ENCODE results near the gene PPP3CA. TPM values are rescaled to one million over a fixed set of nuclear protein-coding genes. Genes with fewer than 3 reads are reported as not detected.
A peak's percentile ranks its signal among the peaks of the same experiment; 100 is the strongest.

Gene PPP3CA
- total and polyA plus RNA-seq, 3 donors from 2014 or later = 19.1 to 44.5 (median 39.1) TPM

DNA sequence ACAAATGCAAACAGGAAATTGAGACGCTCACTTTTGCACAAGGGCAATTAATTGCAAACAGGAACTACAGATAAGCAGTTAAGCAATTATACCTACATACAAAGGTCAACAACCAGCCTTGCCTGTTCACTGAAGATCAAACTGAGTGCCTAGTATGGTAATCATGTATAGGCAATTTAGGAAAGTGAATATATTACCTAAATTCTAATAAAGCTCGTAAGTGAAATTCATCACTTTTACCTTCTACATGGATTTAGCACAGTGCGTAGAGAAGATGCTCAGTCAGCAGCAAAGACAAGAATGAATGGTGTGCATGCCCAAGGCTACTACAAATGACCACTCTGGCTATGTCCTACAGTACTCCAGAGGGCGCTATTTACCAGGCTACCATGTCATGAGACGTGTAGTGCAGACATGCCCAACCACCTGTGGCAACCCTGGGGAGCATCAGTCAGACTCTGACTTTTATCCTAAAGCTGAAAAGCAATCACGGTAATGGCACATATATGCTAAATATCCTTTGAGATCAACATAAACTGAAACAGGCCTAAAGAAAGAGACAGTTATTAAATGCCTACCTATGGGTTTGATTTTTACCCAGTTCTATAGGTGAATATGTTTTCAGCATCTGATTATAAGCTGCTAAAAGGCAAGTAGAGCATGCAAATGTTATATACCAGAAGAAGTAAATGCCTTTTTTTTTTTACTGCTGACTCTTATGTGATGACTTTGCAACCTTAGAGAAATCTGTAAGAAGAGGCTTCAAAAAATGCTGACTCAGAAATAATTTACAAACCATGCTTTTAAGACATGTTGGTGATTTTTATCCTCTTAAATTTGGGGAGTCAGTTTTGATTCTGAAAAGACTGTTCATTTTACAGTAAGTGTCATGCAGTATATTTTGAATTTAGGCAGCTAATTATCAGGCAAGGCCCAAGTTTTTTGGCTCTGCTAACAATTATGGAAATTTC lies 178.0 kb downstream of the PPP3CA start:
- H3K9me3 ChIP-seq = no peaks in the 10 kb centered on the region
- no peak overlapping the region for H3K27ac ChIP-seq
- 72 to 77% methylated on average over 6 of the region's 6 CpGs for WGBS, 2 donors
- TF ChIP-seq, protein P1, sequence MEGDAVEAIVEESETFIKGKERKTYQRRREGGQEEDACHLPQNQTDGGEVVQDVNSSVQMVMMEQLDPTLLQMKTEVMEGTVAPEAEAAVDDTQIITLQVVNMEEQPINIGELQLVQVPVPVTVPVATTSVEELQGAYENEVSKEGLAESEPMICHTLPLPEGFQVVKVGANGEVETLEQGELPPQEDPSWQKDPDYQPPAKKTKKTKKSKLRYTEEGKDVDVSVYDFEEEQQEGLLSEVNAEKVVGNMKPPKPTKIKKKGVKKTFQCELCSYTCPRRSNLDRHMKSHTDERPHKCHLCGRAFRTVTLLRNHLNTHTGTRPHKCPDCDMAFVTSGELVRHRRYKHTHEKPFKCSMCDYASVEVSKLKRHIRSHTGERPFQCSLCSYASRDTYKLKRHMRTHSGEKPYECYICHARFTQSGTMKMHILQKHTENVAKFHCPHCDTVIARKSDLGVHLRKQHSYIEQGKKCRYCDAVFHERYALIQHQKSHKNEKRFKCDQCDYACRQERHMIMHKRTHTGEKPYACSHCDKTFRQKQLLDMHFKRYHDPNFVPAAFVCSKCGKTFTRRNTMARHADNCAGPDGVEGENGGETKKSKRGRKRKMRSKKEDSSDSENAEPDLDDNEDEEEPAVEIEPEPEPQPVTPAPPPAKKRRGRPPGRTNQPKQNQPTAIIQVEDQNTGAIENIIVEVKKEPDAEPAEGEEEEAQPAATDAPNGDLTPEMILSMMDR (IDR thresholded peaks at IDR 0.05) = peak; percentile 50 to 51 (median 50)
- TF ChIP-seq POLR2A (IDR thresholded peaks at IDR 0.05) = no peak
- no peaks in the 10 kb centered on the region for H3K36me3 ChIP-seq (ENCODE audit: low read depth, missing control alignments)
- H3K4me3 ChIP-seq = no peak overlapping the region
- DNase-seq = peak; percentile 68
- intact Hi-C loops (cut with DNase I; ENCODE audit: low total_unique reads) = no loop called here
- no peaks in the 10 kb centered on the region for H3K4me1 ChIP-seq
- H3K27me3 ChIP-seq = no peaks in the 10 kb centered on the region

DNA sequence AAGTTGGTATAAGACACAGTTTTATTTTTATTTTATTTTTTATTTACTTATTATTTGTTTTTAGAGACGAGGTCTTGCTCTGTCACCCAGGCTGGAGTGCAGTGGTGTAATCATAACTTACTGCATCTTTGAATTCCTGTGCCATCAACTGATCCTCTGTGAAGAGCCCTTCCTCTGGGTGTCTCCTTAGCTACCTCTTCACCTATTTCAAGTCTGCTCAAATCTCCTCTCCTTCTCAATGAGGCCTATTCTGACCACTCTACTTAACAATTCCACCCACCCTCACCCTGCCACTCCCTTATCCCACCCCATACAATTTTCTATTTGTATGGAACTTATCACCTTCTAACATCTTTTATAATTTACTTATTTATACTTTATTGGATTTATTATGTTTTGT lies 183.4 kb downstream of the PPP3CA start:
- TF ChIP-seq, protein P1 (IDR thresholded peaks at IDR 0.05) = no peak
- no peak for TF ChIP-seq POLR2A (IDR thresholded peaks at IDR 0.05)
- Histone ChIP-seq H3K4me1 (no peaks in the 10 kb centered on the region), H3K9me3 (no peaks in the 10 kb centered on the region), H3K27me3 (no peaks in the 10 kb centered on the region), H3K27ac (no peak overlapping the region), H3K36me3 (ENCODE audit: low read depth, missing control alignments) (no peaks in the 10 kb centered on the region), H3K4me3 (no peak overlapping the region)
- intact Hi-C loops (cut with DNase I; ENCODE audit: low total_unique reads) = no loop called here
- 93 to 95% methylated on average over 1 of the region's 1 CpG for WGBS, 2 donors
- no peak for DNase-seq

DNA sequence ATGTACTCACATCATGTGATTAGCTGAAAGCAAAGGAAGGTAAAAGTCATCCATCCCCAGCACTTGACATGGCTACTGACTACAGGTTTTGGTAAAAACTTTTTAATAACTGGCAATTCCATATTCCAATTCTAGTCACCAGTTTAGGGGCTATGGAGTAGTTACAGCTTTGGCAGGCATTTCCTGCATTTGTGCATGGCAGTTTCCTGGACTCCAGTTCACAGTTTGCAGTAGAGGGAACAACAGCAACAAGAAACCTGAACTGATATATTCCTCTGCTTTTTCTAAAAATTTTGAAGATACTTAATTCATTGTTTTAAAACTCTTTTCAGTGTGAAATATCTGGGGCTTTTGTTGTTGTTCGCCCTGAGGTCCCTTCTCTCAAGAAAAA lies 184.3 kb downstream of the PPP3CA start:
- intact Hi-C loops (cut with DNase I; ENCODE audit: low total_unique reads) = no loop called here
- DNase-seq = no peak
- TF ChIP-seq, protein P1 (IDR thresholded peaks at IDR 0.05) = no peak
- TF ChIP-seq POLR2A (IDR thresholded peaks at IDR 0.05) = no peak
- 96 to 98% methylated on average over 1 of the region's 1 CpG for WGBS, 2 donors
- no peaks in the 10 kb centered on the region for H3K27me3 ChIP-seq
- no peaks in the 10 kb centered on the region for H3K4me1 ChIP-seq
- H3K9me3 ChIP-seq = no peaks in the 10 kb centered on the region
- H3K4me3 ChIP-seq = no peak overlapping the region
- no peaks in the 10 kb centered on the region for H3K36me3 ChIP-seq (ENCODE audit: low read depth, missing control alignments)
- no peak overlapping the region for H3K27ac ChIP-seq

DNA sequence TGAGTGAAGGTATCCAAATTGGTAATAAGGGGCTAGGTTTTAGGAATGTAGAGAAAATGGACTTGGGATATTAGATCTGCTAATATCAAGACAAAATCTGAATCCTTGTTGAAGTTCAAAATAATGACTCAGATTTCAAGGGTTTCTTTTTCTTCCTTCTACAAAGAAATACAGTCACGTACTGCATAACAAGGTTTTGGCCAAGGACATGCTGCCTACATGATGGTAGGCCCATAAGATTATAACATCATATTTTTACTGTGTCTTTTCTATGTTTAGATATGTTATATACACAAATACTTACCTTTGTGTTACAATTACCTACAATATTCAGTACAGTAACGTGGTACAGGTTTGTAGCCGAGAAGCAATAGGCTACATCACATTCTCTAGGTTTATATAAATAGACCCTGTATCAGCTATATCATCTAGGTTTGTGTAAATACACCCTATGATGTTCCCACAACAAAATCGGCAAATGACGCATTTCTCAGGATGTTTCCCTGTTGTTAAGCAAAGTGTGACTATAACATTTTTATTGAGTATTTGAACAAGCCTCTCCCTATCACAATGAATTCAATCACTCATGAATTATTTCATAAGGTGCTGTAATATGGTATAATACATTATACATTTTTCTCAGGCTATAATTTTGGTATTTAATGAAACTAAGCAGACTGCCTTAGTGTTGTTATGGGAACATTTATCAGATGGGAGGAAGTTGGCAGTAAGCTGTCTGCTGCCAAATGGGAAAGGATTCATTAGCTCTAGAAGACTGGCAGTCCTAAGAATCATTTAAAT lies 186.3 kb downstream of the PPP3CA start:
- H3K27me3 ChIP-seq = no peaks in the 10 kb centered on the region
- no peak for DNase-seq
- H3K4me1 ChIP-seq = no peaks in the 10 kb centered on the region
- H3K9me3 ChIP-seq = no peaks in the 10 kb centered on the region
- 92 to 93% methylated on average over 5 of the region's 5 CpGs for WGBS, 2 donors
- no peak for TF ChIP-seq POLR2A (IDR thresholded peaks at IDR 0.05)
- TF ChIP-seq, protein P1 (IDR thresholded peaks at IDR 0.05) = no peak
- intact Hi-C loops (cut with DNase I; ENCODE audit: low total_unique reads) = no loop called here
- H3K4me3 ChIP-seq = no peak overlapping the region
- no peaks in the 10 kb centered on the region for H3K36me3 ChIP-seq (ENCODE audit: low read depth, missing control alignments)
- no peak overlapping the region for H3K27ac ChIP-seq
